ENCODE measurements around the gene CYP24A1.

DNA sequence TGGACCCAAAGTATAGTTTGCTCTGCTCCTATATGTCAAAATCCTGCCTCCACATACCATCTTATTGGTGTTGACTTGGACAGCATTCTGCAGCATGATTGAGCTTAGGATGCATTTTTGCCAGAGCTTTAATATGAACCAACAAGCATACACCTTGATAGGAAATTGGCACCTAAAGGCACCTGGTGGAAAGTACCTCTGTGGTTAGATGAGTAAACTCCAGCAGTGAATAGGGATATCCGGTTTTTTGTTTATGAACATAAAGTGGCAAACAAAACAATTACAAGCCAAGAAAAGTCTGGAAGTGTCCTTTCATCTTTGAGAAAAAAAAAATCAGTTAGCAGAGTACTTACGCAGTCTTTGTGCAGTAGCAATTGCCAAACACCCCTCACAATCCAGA, 6.2 kb upstream of the CYP24A1 start:
- TF ChIP-seq CTCF (IDR thresholded peaks at IDR 0.05) = no peak
- TF ChIP-seq POLR2A (IDR thresholded peaks at IDR 0.05) = no peak

Measured in heart left ventricle (tissue), 13 donors.